ENCODE results near the gene TPGS1. TPM values are rescaled to one million over a fixed set of nuclear protein-coding genes. Genes with fewer than 3 reads are reported as not detected.

The TPGS1 gene, protein sequence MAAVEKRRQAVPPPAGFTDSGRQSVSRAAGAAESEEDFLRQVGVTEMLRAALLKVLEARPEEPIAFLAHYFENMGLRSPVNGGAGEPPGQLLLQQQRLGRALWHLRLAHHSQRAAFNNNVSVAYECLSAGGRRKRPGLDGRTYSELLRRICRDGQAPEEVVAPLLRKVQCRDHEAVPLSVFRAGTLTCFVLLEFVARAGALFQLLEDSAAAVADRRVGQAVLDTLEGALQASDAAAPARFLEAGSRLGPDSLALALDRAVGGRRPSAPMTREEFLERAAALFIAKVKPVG
- 24.3 and 25.4 TPM in 2 replicates for total RNA-seq
- long read RNA-seq, partial matches to known transcripts = 0 of 2 reads
- long read RNA-seq, other reads (novel, unspliced or antisense) = 0 of 2 reads

- H3K27ac Mint-ChIP-seq (ENCODE audit: unreplicated experiment) = peak within 1 kb of the TSS; percentile 96
- H3K4me3 Mint-ChIP-seq (ENCODE audit: unreplicated experiment) = peak within 1 kb of the TSS; percentile 84
- DNase-seq (ENCODE audit: extremely low spot score, unreplicated experiment) = peak; percentile 99
- H3K4me1 Mint-ChIP-seq (ENCODE audit: unreplicated experiment) = peaks cover 29% of the 10 kb centered on the region
- H3K36me3 Mint-ChIP-seq (ENCODE audit: unreplicated experiment) = peaks cover 4% of the 10 kb centered on the region
- no peaks in the 10 kb centered on the region for H3K27me3 Mint-ChIP-seq (ENCODE audit: unreplicated experiment)
- no peaks in the 10 kb centered on the region for H3K9me3 Mint-ChIP-seq (ENCODE audit: unreplicated experiment)
- no peak for TF ChIP-seq CTCF (IDR thresholded peaks at IDR 0.05)
Measured at GRCh38 chr19:507286-508203, at the start of gene TPGS1. Gene TPGS1 (plus strand): TSS chr19:507497. CDS start chr19:507507, 10 bp downstream.

DNA sequence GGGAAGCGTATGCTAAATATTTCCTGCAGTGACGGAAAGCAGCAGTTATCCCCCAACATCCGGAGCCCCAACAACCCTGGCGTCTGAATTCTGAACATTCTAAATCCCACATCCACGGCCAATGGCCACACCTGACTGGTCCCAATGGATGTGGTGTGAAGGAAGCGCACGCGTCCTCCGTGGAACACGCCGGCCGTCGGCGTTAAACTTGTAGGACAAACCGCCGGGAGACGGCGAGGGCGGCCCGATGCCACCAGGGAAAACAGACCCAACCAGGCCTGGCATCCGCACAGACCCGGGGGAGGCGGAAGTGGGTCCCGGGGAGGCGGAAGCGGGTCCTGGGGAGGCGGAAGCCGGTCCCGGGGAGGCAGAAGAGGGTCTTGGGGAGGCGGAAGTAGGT is 49.7 kb upstream of the TPGS1 start:
- peaks cover 9% of the 10 kb centered on the region for H3K4me1 Mint-ChIP-seq (ENCODE audit: unreplicated experiment)
- no peaks in the 10 kb centered on the region for H3K9me3 Mint-ChIP-seq (ENCODE audit: unreplicated experiment)
- no peaks in the 10 kb centered on the region for H3K27me3 Mint-ChIP-seq (ENCODE audit: unreplicated experiment)
- DNase-seq (ENCODE audit: extremely low spot score, unreplicated experiment) = no peak
- H3K4me3 Mint-ChIP-seq (ENCODE audit: unreplicated experiment) = no peak overlapping the region
- peaks cover 10% of the 10 kb centered on the region for H3K36me3 Mint-ChIP-seq (ENCODE audit: unreplicated experiment)
- no peak for TF ChIP-seq CTCF (IDR thresholded peaks at IDR 0.05)
- no peak overlapping the region for H3K27ac Mint-ChIP-seq (ENCODE audit: unreplicated experiment)

DNA sequence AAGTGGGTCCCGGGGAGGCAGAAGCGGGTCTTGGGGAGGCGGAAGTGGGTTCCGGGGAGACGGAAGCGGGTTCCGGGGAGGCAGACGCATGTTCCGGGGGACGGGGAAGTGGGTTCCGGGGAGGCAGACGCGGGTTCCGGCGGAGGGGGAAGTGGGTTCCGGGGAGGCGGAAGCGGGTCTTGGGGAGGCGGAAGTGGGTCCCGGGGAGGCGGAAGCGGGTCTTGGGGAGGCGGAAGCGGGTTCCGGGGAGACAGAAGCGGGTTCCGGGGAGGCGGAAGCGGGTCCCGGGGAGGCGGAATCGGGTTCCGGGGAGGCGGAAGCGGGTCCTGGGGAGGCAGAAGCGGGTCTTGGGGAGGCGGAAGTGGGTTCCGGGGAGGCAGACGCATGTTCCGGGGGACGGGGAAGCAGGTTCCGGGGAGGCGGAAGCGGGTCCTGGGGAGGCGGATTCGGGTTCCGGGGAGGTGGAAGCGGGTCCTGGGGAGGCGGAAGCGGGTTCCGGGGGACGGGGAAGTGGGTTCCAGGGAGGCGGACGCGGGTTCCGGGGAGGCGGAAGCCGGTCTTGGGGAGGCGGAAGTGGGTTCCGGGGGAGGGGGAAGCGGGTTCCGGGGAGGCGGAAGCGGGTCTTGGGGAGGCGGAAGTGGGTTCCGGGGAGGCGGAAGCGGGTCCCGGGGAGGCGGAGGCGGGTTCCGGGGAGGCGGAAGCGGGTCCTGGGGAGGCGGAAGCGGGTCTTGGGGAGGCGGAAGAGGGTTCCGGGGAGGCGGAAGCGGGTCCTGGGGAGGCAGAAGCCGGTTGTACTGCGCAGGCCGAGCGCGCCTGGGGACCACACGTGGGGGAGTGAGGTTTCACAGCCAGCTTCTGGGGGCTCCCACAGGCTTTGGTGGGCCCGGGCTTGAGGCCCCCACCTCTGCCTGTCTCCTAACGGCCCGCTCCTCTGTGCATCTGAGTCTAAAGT is 48.9 kb upstream of the TPGS1 start:
- DNase-seq (ENCODE audit: extremely low spot score, unreplicated experiment) = no peak
- TF ChIP-seq CTCF (IDR thresholded peaks at IDR 0.05) = no peak
- Mint-ChIP-seq H3K4me1 (ENCODE audit: unreplicated experiment) (peaks cover 9% of the 10 kb centered on the region), H3K27ac (ENCODE audit: unreplicated experiment) (no peak overlapping the region), H3K27me3 (ENCODE audit: unreplicated experiment) (no peaks in the 10 kb centered on the region), H3K36me3 (ENCODE audit: unreplicated experiment) (peaks cover 8% of the 10 kb centered on the region), H3K4me3 (ENCODE audit: unreplicated experiment) (no peak overlapping the region), H3K9me3 (ENCODE audit: unreplicated experiment) (no peaks in the 10 kb centered on the region)

- Mint-ChIP-seq H3K27me3 (ENCODE audit: unreplicated experiment) (no peaks in the 10 kb centered on the region), H3K4me3 (ENCODE audit: unreplicated experiment) (peak overlapping the region; percentile 83), H3K36me3 (ENCODE audit: unreplicated experiment) (peaks cover 3% of the 10 kb centered on the region), H3K27ac (ENCODE audit: unreplicated experiment) (peak overlapping the region; percentile 74), H3K4me1 (ENCODE audit: unreplicated experiment) (peaks cover 9% of the 10 kb centered on the region), H3K9me3 (ENCODE audit: unreplicated experiment) (no peaks in the 10 kb centered on the region)
- TF ChIP-seq CTCF (IDR thresholded peaks at IDR 0.05) = no peak
- DNase-seq (ENCODE audit: extremely low spot score, unreplicated experiment) = peak; percentile 91
Measured at GRCh38 chr19:459724-460511, 47.4 kb upstream of the TPGS1 start.

Measured in osteocyte (in vitro differentiated cells).